HG02938 (cell line): ENCODE results near the gene PDZRN3.

Experiments used
- ATAC-seq: cut with Tn5 transposase; IDR thresholded peaks from one replicate; pipeline ENCODE4 v1.9.1; 2021; ENCODE audit warnings: mild to moderate bottlenecking, moderate library complexity; ENCODE audit not compliant: unreplicated experiment

Gene PDZRN3

DNA sequence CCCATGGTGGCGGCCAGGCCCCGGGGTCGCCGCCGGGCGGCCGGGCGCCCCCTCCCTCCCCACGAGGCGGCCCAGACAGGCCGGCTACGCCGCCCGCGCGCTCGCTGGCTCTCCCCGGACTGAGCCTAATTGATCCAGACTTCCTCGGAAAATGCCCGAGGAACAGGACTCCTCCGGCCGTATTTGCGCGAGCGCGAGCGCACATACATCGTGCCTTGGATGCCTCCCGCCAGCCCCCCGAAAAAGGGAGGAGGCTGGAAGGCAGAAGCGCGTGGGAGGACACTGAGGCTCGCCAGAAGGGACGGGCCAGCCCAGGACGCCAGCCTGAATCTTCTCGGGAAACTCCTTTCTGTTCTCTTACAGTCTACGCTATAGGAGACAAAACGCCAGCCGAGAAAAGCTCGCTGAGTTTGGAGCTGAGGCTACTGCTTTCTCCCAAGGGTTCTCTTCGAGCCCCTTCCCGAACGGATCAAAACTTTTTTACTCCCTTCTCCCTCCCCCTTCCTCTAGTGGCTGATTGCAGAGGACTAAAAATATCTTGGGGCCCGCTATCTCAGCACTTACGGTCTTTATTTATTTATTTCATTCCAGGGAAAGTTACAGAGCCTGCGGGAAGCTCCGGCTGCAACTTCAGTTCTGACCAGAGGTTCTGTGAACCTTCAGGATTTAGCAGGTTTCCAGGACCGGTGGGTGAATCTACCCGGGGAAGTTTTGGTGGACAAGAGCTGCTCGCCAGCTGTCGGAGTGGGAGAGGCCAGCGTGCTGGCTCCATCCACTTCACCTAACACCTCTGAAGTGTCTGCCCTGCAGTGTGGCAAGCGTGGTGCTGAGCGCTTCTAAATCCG is at the start of gene PDZRN3:
Gene PDZRN3, minus strand, starts transcription at position 121 of the 845 bp plus-strand sequence.
- ATAC-seq: no peak

DNA sequence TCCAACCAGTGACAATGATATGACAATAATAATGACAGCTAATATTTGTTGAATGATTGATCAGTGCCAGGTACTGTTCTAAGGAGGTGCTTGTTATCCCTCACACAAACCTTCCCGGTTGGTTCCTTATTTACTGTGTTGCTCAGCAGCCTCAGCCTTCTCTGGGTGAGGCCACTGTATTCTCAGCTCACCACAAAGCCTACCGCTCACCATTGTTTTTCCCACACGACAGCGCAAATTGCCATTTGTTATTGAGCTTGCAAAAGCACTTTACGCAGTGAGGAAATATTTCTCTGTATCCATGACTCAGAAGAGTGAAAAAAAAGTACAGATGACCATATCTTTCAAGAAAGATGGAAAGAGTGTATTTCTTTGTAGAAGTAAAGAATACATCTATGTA is 49.5 kb upstream of the PDZRN3 start:
- ATAC-seq: no peak

DNA sequence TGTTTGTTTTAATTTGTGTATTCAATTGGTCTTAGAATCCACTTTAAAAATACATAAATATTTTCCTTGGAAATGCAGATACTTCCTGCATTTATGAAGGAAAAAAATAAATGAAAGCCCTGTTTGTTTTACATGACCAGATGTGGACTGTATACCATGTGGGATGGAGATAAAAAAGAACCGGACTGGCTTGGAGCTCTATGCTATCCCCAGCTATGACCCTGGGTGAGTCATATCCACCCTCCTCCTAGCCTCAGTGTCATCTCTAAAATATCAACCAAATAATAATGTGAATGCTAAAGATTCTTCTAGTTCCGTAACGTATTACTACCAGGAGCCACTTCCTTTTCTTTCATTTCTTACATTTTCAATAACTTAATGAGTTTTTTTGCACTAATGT is 44.5 kb upstream of the PDZRN3 start:
- ATAC-seq: no peak

DNA sequence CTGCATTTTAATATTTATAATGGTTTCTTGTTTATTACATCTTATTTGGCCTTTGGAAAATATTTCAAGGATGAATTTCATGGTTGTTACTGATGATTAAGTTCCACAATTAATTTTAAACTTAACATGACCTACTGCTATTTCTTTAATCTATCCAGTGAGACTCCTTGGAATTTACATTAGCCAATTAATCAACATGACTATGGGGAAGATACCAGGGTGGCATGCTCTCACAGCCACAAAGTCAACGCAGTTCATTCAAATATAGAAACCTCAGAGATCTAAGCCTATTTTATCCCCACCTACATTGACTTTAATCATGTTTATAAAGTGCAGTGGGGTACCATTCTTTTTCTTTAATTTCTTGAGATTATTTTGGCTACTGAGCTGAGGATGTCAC is 43.6 kb upstream of the PDZRN3 start:
- ATAC-seq: no peak

DNA sequence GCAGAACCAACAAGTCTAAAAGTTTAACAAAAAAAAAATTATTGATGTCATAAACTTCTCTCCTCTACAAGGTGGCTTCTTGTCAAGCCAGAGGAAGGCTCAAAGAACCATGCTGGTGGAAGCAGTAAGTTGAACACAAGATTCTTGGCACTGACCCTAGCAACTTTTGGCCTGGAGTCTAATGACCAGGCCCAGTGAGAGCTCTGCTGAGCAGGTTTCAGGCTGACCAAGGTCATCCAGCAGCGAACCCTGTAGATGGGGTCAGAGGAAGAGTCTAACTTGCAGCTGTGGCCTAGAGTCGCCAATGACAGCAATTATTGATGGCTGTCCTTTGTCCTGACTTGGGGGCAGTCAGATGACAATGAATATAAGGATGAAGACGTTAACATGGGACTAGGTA is 43.1 kb upstream of the PDZRN3 start:
- no peak for ATAC-seq

DNA sequence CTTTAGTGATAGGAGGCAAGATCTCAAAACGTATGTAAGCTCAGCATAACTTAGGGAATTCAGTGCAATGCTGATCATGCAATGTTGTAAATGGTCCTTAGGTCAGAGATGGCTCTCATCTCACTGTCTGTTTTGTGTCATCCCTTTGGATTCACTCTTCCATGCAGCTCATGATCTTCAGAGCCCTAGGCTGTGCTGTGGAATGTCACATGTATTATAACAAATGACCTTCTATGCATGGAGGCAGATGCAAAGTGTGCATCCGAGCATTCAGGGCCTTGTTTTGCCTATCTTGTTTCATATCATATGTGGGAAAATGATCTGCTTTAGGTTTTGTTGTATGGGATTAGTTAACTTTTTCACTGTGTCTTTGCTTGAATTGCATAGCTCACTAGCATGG is 40.5 kb upstream of the PDZRN3 start:
- ATAC-seq: no peak

DNA sequence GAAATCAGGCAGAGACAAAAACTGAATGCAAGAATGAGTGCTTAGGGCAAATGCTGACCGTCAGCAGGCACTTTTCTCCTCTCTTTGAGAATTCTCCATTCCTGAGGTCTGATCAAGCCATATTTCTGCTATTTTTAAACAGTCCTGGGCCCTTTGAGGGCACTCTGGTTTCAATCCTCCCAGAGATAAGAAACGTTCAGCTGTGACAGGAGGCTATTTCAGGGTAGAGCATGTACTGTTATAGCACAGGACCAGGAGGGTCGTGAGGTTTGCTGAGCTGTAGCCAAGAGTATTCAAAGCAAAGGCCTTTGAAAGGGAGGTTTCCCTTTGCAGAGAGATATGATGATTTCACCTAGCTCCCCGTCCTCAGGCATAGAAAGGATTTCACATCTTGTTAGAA is 39.6 kb upstream of the PDZRN3 start:
- no peak for ATAC-seq

DNA sequence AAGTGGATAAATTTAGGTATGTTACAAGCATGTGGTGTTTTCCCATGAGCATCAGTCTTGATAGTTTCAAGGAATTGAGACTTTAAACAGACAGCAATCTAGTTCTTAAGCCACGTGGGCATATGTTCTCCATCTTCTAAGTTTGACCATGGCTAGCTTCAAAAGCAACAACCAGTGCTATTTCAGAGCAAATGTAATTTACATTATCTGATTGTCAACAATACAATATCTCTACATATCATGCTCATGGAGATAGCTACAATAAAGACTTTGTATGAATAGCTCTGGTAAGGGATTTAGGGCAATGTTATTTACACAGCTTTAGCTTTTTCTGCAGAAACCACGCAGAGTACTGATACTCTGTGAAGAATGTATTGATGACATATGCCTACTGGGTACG is 38.8 kb upstream of the PDZRN3 start:
- ATAC-seq: no peak

DNA sequence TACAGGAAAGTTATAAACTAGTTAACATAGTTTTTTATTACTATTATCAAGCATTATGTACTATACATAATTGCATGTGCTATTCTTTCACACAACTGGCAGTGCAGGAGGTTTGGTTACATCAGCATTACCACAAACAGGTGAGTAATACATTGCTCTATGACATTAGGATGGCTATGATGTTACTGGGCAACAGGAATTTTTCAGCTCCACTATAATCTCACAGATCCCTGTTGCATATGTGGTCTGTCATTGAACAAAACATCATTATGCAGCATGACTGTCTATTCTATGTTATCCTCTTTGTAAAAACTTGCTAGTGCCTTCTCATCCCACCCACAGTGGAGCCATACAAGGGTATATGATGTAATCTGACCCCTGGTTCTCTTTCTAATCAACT is 36.5 kb upstream of the PDZRN3 start:
- ATAC-seq: no peak

DNA sequence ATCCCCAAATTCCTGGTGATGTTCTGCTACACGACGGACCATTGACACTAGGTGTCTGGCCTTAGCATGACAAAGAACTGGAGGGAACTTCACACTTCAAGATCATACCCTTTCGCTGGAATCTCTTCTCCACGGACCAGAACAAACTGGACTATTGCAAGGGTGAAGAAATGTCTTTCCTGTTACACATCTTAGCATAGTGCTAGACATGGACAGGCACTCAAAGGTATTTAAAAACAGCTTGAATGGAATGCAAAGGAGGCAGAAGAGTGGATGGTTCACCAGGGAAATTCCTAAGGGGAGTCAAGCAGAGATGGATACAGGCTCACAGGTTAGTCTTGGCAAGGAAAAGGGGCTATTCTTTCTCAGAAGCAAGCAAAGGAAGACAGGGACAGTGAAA is 33.5 kb upstream of the PDZRN3 start:
- no peak for ATAC-seq

DNA sequence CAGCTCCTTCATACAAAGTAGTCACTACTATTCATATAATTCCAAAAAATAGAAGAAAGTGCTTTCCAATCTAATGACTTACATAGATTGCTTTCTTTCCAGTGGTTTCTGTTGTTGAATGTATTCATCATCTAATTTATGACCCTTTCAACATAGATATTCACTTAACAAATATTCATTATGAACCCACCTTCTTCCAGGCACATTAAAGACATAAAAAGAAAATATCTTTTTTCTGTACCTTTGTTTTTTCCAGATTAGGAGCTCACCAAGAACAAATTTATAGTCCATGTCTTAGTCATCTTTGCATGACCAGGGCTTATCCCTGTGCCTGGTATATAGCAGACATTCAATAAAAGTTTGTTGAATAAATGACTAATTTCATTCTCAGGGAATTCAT is 32.4 kb upstream of the PDZRN3 start:
- no peak for ATAC-seq

DNA sequence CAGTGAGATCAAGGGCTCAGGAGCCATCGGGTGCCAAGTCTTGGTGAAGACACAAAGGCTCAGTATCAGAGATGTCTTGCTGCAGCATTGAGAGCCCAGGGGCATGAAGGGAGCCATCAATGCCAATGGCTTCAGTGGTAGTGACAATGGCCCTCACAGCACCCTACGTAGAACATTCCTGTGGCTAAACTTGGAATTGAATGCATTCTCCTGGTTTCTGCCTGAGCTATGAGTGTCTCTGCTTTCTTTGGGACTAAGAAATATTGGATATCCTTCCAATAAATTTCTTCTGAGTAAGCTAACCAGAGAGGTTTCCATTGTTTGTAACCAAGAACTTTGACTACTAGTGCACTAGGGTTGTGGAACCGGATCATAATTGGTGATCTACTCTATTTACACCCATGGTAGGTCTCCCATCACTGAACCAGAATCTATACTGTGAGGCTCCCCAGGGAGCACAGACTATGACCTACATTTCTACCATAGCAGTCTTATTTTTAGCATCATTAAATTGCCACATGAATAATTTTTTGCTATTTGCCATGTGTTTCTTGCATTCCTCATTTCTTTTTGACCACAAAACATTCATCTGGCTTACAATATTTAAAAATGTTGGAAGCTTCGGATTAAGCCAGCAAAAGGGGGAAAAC is 31.6 kb upstream of the PDZRN3 start:
- ATAC-seq: no peak

DNA sequence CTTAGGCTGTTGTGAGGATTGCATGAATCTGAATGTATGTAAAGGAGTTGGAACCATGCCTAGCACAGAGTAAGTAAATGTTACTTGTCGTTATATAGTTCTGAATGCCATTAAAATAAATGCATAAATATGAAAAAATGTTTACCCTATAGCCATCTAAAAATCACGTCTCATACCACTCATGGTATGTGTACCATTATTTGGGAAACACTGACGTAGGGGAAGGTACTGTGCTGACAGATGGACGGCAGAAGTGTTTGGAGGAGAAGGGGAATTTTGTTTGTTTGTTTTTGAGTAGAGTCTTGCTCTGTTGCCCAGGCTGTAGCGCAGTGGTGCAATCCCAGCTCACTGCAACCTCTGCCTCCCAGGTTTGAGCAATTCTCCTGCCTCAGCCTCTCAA is 30.5 kb upstream of the PDZRN3 start:
- no peak for ATAC-seq

DNA sequence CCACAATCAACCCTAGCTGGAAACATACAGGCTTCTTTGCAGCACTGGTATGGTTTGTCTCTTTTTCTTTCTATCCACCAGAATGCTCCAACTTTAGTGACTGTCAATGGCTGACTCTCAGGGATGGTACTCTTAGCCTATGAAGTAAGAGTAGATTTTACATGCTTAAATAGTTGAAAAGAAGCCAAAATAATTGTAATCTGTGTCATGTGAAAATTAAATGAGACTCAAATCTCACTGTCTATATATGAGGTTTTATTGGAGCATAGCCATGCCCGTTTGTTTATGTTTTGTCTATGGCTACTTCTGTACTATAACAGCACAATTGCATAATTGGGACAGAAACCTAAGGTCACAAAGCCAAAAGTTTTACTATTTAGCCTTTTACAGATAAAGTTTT is 29.1 kb upstream of the PDZRN3 start:
- ATAC-seq: no peak

DNA sequence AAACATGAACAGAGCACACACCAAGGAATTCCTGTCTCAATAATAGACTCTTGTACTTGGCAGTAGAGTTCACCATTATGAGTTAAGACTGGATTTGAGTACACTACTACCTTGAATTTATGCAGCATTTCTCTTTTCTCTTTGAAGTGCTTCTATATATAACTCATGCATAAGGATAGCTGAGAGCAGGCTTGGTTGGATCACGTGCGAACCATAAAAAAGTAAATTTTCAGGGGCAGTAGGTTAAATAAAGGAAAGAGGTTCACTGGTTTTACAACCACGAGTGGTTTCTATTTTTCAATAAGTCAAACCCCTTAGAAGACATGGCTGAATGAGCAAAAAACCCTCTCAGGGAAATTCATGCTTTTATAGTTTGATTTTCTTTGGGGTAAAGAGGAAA is 28.6 kb upstream of the PDZRN3 start:
- ATAC-seq: no peak

DNA sequence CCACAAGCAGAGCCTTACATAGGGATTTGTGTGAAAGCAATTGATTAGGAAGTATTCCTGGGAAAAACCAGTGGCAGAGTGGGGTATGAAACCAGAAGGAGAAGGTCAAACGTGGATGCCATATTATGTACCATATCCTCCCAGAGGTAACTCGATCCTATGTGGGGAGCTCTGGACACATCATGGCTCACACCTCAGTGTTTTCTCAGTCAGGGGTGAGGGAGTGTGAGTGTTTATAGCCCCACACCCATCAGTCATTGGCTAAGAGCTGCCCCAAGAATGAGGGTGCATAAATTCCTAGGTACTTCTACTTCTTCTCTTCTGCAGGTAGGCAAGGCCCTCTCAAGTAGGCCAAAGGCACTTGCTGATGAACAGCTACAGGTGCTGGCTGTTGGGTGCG is 28.2 kb upstream of the PDZRN3 start:
- ATAC-seq: no peak

DNA sequence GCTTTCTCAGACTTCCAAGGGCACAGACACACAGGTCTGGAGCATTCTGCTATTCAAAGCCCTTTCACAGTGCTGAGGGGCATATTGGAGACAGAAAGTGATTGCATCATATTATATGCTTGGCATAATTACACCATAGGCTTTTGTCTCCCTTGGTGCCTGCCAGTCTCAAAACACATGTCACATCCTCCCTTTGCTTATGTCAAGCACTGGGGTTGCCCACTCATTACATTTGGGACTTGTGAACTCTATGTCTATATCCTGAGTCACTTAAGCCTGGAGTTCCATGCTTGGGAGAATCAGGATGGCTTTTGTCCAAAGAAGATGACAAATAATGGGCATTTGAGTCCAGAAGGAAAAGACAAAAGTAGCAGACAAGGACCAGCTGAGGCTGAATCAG is 12.3 kb upstream of the PDZRN3 start:
- no peak for ATAC-seq

DNA sequence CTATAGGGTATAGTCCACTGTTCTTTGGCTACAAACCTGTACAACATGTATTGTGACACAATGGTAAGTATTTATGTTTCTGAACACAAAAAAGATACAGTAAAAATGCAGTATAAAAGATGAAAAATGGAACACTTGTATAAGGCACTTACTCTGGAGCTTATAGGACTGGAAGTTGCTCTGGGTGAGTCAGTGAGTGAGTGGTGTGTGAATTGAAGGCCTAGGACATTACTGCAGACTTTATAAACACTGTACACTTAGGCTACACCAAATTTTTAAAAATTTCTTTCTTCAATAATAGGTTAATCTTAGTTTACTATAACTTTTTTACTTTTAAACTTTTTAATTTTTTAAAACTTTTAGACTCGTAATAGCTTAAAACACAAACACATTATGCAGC is 10.5 kb upstream of the PDZRN3 start:
- ATAC-seq: no peak

DNA sequence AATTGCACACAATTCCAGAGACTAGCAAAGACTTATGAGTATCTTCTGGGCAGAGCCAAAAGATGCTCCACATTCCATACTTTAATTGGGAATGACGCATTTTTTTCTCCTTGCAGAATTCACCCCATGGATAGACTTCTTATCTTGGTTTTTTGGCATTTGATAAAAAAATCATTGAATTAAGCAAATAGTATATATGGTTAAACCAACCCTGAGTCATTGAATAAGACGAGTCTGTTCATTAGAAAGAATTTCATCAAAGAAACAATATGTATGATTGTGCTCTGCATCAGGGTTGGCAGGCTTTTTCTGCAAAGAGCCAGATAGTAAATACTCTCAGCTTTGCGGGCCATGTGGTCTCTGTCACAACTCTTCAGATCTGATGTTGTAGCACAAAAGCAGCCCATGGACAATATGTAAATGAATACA is 9.2 kb upstream of the PDZRN3 start:
- no peak for ATAC-seq

DNA sequence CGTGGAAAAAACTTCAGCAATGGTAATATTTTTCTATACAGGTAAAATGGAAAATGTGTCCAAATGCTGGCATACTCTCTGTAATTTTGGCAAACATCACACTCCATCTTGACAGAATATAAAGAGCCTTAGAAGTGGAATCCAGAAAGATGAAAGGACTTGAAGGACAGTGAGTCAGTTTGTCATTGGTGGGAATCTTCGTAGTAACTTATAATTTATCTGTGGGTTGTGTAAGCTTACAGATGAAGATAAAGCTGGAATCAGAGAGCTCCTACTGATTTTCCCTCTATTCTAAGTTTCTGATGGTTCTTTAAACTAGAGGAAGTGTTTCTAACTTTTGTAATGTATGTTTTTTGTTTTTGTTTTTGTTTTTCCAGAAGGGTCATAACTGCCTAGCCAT is 8.7 kb upstream of the PDZRN3 start:
- ATAC-seq: no peak

DNA sequence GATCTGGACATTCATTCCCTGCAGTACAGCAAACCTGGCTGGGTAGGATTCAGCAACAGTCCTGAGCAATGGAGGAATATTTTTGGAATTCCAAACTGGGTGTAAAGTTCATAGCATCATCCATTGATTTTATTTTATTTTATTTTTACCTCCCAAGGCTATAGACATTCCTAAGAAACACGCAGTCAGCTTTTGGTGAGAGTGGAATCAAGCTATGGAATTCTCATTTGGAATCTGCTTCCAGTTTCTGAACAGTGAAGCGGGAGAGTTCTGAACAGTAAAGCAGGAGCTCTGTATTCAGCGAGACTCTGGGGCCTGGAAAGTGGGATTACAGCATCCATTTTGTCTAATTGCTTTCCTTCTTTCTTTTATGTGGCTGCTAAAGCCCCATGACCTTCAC is 1.4 kb upstream of the PDZRN3 start:
- no peak for ATAC-seq

DNA sequence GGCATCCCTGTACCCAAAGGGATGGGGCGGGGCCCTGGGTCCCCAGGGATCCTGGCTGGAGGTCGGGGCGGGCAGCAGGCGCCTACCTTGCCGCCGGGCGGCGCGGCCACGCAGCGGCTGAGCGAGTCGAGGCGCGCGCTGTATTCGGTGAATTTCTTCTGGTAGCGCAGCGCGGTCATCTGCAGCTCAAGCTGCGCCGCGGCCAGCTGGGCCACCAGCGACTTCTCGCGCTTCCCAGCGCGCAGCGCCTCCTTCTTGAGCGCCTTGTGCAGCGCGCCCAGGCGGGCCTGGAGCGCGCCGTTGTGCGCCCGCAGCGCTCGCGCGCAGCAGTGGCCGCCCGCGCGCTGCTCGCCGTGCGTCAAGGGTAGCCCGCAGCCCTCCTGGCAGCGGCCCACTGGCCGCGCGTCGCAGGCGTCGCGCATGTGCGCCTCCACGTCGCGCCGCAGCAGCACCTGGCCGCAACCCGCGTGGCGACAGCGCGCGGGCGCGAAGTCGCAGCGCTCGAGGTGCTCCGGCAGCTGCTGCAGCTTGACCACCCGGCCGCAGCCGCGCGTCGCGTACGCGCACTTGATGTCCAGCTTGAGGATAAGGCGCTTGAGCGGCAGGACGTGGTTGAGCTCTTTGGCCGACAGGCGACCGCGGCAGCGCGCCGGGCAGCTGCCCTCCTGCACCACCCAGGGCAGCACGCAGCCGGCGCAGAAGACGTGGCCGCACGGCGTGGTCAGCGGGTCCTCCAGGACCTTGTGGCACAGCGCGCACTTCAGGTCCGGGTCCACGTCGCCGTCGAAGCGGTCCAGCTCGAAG is 522 bp downstream of the PDZRN3 start:
- no peak for ATAC-seq
